ENCODE data around the gene MAPKBP1. TPM values are rescaled to one million over a fixed set of nuclear protein-coding genes. Genes with fewer than 3 reads are reported as not detected.

MAPKBP1 gene
- total RNA-seq, 2 experiments from 2014 or later: 16.6 to 17.2 TPM

DNA sequence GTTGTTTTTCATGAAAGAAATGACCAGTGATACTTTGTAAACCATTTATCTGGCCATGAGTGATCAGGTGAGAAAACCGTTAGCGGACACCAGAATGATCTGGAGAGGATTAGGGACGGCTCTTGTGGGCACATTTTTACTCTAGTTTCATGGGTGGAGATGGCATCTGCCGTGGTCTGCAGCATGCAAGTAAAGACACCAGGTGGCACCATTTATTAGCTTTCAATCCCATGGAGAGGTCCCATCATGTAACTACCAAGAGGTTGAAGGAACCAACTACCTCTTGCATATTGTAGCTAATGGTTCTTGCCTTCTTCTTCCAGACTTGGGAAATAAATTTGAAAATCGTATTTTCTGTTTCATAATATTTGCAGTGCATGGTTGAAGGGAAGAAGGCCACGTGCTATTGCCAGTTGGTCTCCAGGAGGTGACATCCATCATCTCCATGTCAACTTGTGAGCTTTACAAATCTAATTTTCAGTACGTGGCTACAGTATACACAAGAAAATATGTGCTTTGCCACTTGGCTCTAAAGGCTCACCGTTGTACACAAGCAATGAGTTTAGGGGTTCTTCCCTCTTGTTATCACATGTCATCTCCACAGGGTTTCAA lies 1.5 kb upstream of the MAPKBP1 start:
- ATAC-seq: no peak
- intact Hi-C loops (cut with micrococcal nuclease): loop anchor here (1.0 to 2.0 kb wide), 2 partner anchors 38 to 132 kb away; no protein-coding TSS in a partner anchor
- Mint-ChIP-seq H3K27me3 (no peaks in the 10 kb centered on the region), H3K4me1 (ENCODE audit: low read depth) (peaks cover 43% of the 10 kb centered on the region), H3K9me3 (no peaks in the 10 kb centered on the region), H3K4me3 (peak overlapping the region; percentile 91), H3K27ac (peak overlapping the region; percentile 92), H3K36me3 (ENCODE audit: low read depth) (no peaks in the 10 kb centered on the region)
- POLR2A ChIA-PET: interaction anchor here (0.6 to 3.9 kb wide), 3 partner anchors 30 to 602 kb away, joined by 3 to 29 read pairs (median 7); no protein-coding TSS in a partner anchor
- DNase-seq: peak; percentile 71
- CTCF ChIA-PET: interaction anchor here (0.8 to 11.0 kb wide), 33 partner anchors 8 to 307 kb away, joined by 3 to 337 read pairs (median 7); partner anchors contain the start of genes EHD4 and JMJD7
- TF ChIP-seq CTCF (IDR thresholded peaks at IDR 0.05): peak; percentile 57

- H3K4me1 Mint-ChIP-seq (ENCODE audit: low read depth): peaks cover 48% of the 10 kb centered on the region
- ChIA-PET POLR2A (interaction anchor here (0.8 to 3.9 kb wide), 7 partner anchors 10 to 355 kb away, joined by 3 to 29 read pairs (median 6); partner anchors contain the start of gene MGA), CTCF (interaction anchor here (0.8 to 11.0 kb wide), 42 partner anchors 8 to 542 kb away, joined by 3 to 337 read pairs (median 6); partner anchors contain the start of genes CHP1, EHD4, ITPKA and JMJD7)
- intact Hi-C loops (cut with micrococcal nuclease): loop anchor here (2.0 kb wide), 1 partner anchor 131 kb away; no protein-coding TSS in a partner anchor
- no peaks in the 10 kb centered on the region for H3K9me3 Mint-ChIP-seq
- H3K27me3 Mint-ChIP-seq: no peaks in the 10 kb centered on the region
- no peak for TF ChIP-seq CTCF (IDR thresholded peaks at IDR 0.05)
- DNase-seq: no peak
- no peaks in the 10 kb centered on the region for H3K36me3 Mint-ChIP-seq (ENCODE audit: low read depth)
- peak overlapping the region; percentile 92 for H3K27ac Mint-ChIP-seq
- no peak for ATAC-seq
- H3K4me3 Mint-ChIP-seq: peak overlapping the region; percentile 91
Observed at GRCh38 chr15:41773332-41773728, 954 bp upstream of the MAPKBP1 start.

DNA sequence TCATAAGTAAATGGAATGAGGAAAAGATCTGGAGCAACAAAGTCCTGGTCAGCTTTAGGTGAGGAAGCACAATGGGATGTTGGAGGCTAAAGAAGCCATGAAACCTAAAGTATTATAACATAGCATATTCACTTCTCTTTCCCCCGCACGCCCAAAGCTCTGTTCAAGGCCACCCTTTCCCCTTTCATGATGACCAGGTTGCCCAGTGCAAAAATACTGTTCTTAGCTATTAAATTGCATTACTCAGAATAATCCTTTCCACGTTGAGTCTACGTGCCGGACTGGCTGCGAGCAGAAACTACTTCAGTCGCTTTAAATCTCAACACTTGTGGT lies 589 bp upstream of the MAPKBP1 start:
- Mint-ChIP-seq H3K27me3 (no peaks in the 10 kb centered on the region), H3K9me3 (no peaks in the 10 kb centered on the region), H3K4me1 (ENCODE audit: low read depth) (peaks cover 52% of the 10 kb centered on the region), H3K36me3 (ENCODE audit: low read depth) (no peaks in the 10 kb centered on the region), H3K27ac (peak overlapping the region; percentile 92), H3K4me3 (peak overlapping the region; percentile 91)
- no peak for TF ChIP-seq CTCF (IDR thresholded peaks at IDR 0.05)
- DNase-seq (no peak), ATAC-seq (no peak)
- ChIA-PET POLR2A (interaction anchor here (0.8 to 3.9 kb wide), 8 partner anchors 9 to 356 kb away, joined by 3 to 29 read pairs (median 6); partner anchors contain the start of gene MGA), CTCF (interaction anchor here (0.7 to 11.0 kb wide), 38 partner anchors 7 to 869 kb away, joined by 3 to 337 read pairs (median 6); partner anchors contain the start of genes CHP1, EHD4, ITPKA and JMJD7)
- intact Hi-C loops (cut with micrococcal nuclease): loop anchor here (2.0 kb wide), 1 partner anchor 131 kb away; no protein-coding TSS in a partner anchor

DNA sequence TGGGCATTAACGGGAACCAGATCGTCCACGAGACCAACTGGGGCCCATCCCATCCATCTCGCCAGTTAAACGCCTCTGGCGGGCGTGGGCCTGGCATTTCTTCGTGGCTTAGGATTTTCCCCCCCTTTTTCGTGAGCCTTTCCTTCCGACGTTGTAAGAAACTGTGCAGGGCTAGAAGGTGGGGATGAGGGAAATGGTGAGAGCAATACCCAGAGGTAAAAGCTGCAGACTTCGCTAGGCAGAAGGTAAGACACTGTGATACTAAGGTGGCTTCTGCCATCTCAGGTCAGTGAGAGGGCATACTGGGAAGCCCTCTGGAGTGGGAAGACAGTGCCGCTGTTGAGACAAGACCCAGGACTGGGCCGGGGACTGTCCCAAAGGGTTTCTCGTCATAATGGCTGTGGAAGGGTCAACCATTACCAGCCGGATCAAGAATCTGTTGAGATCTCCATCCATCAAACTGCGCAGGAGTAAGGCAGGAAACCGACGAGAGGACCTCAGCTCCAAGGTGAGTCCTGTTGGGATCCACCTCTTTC lies 666 bp downstream of the MAPKBP1 start:
- no peak for TF ChIP-seq CTCF (IDR thresholded peaks at IDR 0.05)
- peaks cover 62% of the 10 kb centered on the region for H3K4me1 Mint-ChIP-seq (ENCODE audit: low read depth)
- H3K27me3 Mint-ChIP-seq: no peaks in the 10 kb centered on the region
- no peaks in the 10 kb centered on the region for H3K9me3 Mint-ChIP-seq
- no peak for ATAC-seq
- peaks cover 1% of the 10 kb centered on the region for H3K36me3 Mint-ChIP-seq (ENCODE audit: low read depth)
- ChIA-PET POLR2A (interaction anchor here (0.6 to 3.9 kb wide), 10 partner anchors 17 to 357 kb away, joined by 3 to 29 read pairs (median 4); partner anchors contain the start of gene MGA), CTCF (interaction anchor here (1.0 to 11.0 kb wide), 25 partner anchors 9 to 544 kb away, joined by 3 to 337 read pairs (median 7); partner anchors contain the start of genes CHP1, ITPKA, JMJD7 and MGA)
- intact Hi-C loops (cut with micrococcal nuclease): no loop called here
- H3K4me3 Mint-ChIP-seq: peak overlapping the region; percentile 91
- H3K27ac Mint-ChIP-seq: peak overlapping the region; percentile 92
- DNase-seq: peak; percentile 13
